ENCODE data around the gene SOX21. TPM values are rescaled to one million over a fixed set of nuclear protein-coding genes. Genes with fewer than 3 reads are reported as not detected.

Gene SOX21
- total and polyA plus RNA-seq, 2 experiments from 2014 or later: 1.7 to 3.5 TPM

- TF ChIP-seq ZNF462 (CRISPR knock-in tag; IDR thresholded peaks at IDR 0.05): no peak
- TF ChIP-seq REST (IDR thresholded peaks at IDR 0.05; ENCODE audit: unreplicated experiment): no peak
Measured at GRCh38 chr13:94692030-94692429, 20.3 kb downstream of the SOX21 start (continued).

- Mint-ChIP-seq H3K27ac (no peak overlapping the region), H3K4me1 (peaks cover 5% of the 10 kb centered on the region; the same call in 2 of the 3 replicates), H3K9me3 (no peaks in the 10 kb centered on the region), H3K36me3 (ENCODE audit: low read depth) (no peaks in the 10 kb centered on the region), H3K27me3 (ENCODE audit: insufficient read depth, low read depth, poor library complexity) (peaks cover 4% of the 10 kb centered on the region), H3K4me3 (no peak overlapping the region)
- no peaks in the 10 kb centered on the region for H3K27me3 ChIP-seq (ENCODE audit: insufficient read depth)
- H3F3A ChIP-seq (replicated peaks; ENCODE audit: low read depth): no peaks in the 10 kb centered on the region
- no peaks in the 10 kb centered on the region for H4K20me1 ChIP-seq (replicated peaks; ENCODE audit: insufficient read depth)
- no peaks in the 10 kb centered on the region for H3K36me3 ChIP-seq (ENCODE audit: insufficient read depth)
- peak; percentile 42 for DNase-seq (ENCODE audit: low spot score)
- H3K9me2 ChIP-seq (ENCODE audit: insufficient read depth): no peaks in the 10 kb centered on the region; the same call in 1 of the 2 replicates
- H3K27ac ChIP-seq (ENCODE audit: low read depth): no peak overlapping the region
- H3K79me2 ChIP-seq (replicated peaks; ENCODE audit: insufficient read depth): no peaks in the 10 kb centered on the region
- H2AFZ ChIP-seq: peak overlapping the region; percentile 73; the same call in 1 of the 2 replicates
- ATAC-seq: peak; percentile 91
- H3K4me2 ChIP-seq: 0 out of 2 replicates have a peak overlapping the region, but pooled peaks have one; percentile 26
- H3K4me1 ChIP-seq (ENCODE audit: insufficient read depth): peaks cover 4% of the 10 kb centered on the region; the same call in 1 of the 2 replicates
- H3K4me3 ChIP-seq: no peak overlapping the region
- TF ChIP-seq, protein P1, sequence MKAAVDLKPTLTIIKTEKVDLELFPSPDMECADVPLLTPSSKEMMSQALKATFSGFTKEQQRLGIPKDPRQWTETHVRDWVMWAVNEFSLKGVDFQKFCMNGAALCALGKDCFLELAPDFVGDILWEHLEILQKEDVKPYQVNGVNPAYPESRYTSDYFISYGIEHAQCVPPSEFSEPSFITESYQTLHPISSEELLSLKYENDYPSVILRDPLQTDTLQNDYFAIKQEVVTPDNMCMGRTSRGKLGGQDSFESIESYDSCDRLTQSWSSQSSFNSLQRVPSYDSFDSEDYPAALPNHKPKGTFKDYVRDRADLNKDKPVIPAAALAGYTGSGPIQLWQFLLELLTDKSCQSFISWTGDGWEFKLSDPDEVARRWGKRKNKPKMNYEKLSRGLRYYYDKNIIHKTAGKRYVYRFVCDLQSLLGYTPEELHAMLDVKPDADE (IDR thresholded peaks at IDR 0.05): no peak
- TF ChIP-seq CREB1 (CRISPR knock-in tag; IDR thresholded peaks at IDR 0.05; ENCODE audit: low read depth): no peak
- TF ChIP-seq ZNF462 (CRISPR knock-in tag; IDR thresholded peaks at IDR 0.05): no peak
Measured at GRCh38 chr13:94683409-94683808, 28.9 kb downstream of the SOX21 start.

Data from GM23338 (cell line).